Epithelial cell of esophagus (primary cell): Measurements from ENCODE around the gene CFAP77.

Source experiments
- DNase-seq: peaks from one replicate; pipeline ENCODE4 v3.0.0; 2010; ENCODE audit warnings: low read depth
- H3K4me3 ChIP-seq: 2 replicates; pipeline ENCODE4 v1.5.1; 2011; ENCODE audit warnings: mild to moderate bottlenecking, low read length, control low read depth
- CTCF ChIP-seq: IDR thresholded peaks from 2 replicates; pipeline ENCODE4 v1.5.1; 2011; ENCODE audit warnings: low read depth, mild to moderate bottlenecking, low read length, control low read depth, inconsistent platforms; ENCODE audit not compliant: insufficient read depth; ENCODE audit errors: missing control alignments

CFAP77 gene

GRCh38 chr9:132582786-132583583 lies 173.0 kb downstream of the CFAP77 start:
- TF ChIP-seq CTCF, result no peak
- no peak for DNase-seq
- no peak overlapping the region for H3K4me3 ChIP-seq

GRCh38 chr9:132583584-132584304 lies 173.7 kb downstream of the CFAP77 start:
- TF ChIP-seq CTCF, result no peak

GRCh38 chr9:132584601-132585560 lies 174.9 kb downstream of the CFAP77 start:
- DNase-seq, result peak; percentile 34
- no peak for TF ChIP-seq CTCF
- no peak overlapping the region for H3K4me3 ChIP-seq

More at GRCh38 chr9:132583584-132584304, 173.7 kb downstream of the CFAP77 start:
- DNase-seq, result no peak
- no peak overlapping the region for H3K4me3 ChIP-seq

GRCh38 chr9:132585954-132586829 lies 176.2 kb downstream of the CFAP77 start:
- no peak for DNase-seq
- no peak for TF ChIP-seq CTCF
- no peak overlapping the region for H3K4me3 ChIP-seq

DNA sequence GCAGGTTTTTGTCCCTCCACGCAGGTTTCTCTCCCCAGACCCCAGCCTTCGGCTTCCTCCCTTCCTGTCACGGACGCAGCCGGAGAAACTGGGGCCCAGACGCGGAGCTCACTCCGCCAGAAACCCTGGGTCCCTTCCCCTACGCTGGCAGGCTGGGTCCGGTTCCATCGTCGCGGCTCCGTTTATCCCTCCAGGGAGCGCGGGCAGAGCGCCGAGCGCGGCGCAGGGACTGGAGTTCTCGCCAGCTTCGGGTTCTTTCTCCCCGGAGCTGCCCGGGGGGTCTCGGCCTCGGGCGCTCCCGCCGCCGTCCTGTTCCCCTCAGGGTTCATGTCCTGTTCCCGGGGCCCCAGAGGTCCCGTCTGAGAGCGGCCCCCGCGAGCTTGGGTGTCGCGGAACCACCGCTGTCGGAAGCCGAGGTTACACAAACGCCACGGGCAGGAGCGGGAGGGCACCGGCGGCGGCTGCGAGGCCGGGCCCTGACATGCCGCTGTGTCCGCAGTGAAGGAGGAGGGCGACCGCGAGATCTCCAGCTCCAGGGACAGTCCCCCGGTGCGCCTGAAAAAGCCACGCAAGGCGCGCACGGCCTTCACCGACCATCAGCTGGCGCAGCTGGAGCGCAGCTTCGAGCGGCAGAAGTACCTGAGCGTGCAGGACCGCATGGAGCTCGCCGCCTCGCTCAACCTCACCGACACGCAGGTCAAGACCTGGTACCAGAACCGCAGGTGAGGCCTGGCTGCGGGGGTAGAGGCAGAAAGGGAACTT lies 177.0 kb downstream of the CFAP77 start:
- TF ChIP-seq CTCF, result no peak
- no peak for DNase-seq

DNA sequence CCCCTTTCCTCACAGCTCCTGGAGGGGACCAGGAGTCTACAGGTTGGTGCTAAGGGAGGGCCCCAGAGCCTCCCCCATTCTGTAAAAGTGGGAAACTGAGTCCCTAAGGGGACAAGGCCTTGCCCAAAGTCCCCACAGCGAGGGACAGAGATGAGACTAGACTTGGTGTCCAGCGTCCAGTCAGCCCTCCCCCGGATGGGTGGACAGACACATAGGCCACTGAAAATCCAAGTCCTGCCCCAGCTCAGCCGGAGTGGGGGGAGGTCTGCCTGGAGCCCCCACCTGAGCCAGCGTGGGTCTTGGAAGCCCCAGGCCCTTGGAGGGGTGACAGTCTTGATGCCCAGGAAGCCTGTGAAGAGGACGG lies 177.6 kb downstream of the CFAP77 start:
- no peak for DNase-seq
- no peak for TF ChIP-seq CTCF
- H3K4me3 ChIP-seq, result no peak overlapping the region

More for the DNA sequence above, 177.0 kb downstream of the CFAP77 start:
- H3K4me3 ChIP-seq, result no peak overlapping the region
